Measurements from ENCODE around the gene SLC9A3. TPM values are rescaled to one million over a fixed set of nuclear protein-coding genes. Genes with fewer than 3 reads are reported as not detected.
A peak's percentile ranks its signal among the peaks of the same experiment; 100 is the strongest.

SLC9A3 gene
- total RNA-seq, 3 donors from 2014 or later (not counting 1 experiment from before 2014, with no cell fraction given): 0.61 to 1.1 (median 0.73) TPM

DNA sequence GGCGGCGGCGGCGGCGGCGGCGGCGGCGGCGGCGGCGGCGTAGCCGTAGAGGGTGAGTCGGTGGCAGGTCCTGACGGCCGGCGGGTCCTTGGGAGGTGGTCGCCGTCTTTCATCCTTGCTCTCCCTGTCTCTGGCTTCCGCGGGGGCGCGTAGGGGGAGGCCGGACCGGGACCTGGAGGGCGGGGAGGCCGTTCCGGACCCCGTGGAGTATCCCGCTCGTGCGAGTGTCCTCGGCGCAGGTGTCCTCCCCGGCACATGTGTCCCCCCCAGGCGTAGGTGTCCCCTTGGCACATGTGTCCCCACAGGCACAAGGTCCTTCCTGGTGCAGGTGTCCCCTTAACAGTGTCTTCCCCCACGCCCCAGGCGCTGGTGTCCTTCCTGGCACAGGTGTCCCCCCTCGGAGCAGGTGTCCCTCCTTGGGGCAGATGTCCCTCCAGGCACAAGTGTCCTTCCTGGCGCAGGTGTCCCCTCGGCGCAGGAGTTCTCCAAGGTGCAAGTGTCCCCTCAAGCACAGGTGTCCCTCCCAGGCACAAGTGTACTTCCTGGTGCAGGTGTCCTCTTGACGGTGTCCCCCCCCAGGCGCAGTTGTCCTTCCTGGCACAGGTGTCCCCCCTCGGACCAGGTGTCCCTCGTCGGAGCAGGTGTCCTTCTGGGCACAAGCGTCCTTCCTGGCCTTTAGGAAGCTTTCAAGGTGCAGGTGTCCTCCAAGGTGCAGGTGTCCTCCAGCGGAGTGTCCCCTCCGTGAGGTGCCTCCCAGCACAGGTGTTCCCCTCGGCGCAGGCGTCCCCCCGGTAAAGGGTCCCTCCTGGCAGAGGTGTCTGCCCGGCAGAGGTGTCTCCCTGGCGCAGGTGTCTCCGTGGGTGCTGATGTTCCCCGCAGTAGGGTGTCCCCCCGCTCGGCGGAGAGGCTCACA is 80.8 kb downstream of the SLC9A3 start:
- ATAC-seq (peak; percentile 28 to 49 (median 44)), DNase-seq (peak; percentile 31 to 51)
- Mint-ChIP-seq H3K27me3 (ENCODE audit: low read depth in 2 of 2) (no peaks in the 10 kb centered on the region), H3K4me3 (peak overlapping the region; percentile 97), H3K9me3 (no peaks in the 10 kb centered on the region), H3K4me1 (peaks cover 33 to 45% of the 10 kb centered on the region in 2 donors), H3K27ac (peak overlapping the region; percentile 73 to 87), H3K36me3 (peaks cover 2% of the 10 kb centered on the region)
- TF ChIP-seq, protein P1, sequence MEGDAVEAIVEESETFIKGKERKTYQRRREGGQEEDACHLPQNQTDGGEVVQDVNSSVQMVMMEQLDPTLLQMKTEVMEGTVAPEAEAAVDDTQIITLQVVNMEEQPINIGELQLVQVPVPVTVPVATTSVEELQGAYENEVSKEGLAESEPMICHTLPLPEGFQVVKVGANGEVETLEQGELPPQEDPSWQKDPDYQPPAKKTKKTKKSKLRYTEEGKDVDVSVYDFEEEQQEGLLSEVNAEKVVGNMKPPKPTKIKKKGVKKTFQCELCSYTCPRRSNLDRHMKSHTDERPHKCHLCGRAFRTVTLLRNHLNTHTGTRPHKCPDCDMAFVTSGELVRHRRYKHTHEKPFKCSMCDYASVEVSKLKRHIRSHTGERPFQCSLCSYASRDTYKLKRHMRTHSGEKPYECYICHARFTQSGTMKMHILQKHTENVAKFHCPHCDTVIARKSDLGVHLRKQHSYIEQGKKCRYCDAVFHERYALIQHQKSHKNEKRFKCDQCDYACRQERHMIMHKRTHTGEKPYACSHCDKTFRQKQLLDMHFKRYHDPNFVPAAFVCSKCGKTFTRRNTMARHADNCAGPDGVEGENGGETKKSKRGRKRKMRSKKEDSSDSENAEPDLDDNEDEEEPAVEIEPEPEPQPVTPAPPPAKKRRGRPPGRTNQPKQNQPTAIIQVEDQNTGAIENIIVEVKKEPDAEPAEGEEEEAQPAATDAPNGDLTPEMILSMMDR (IDR thresholded peaks at IDR 0.05): no peak
- H3K27ac ChIP-seq (ENCODE audit: low read length): peak overlapping the region; percentile 61
- intact Hi-C loops (cut with micrococcal nuclease): no loop called here
- H3K4me1 ChIP-seq (ENCODE audit: control insufficient read depth, insufficient read depth, low read length): peaks cover 31% of the 10 kb centered on the region
- H3K36me3 ChIP-seq (ENCODE audit: control insufficient read depth, insufficient read depth, low read length): peaks cover 19% of the 10 kb centered on the region
- H3K9me3 ChIP-seq (ENCODE audit: control insufficient read depth, insufficient read depth, low read length): no peaks in the 10 kb centered on the region
- peak overlapping the region; percentile 71 for H3K4me3 ChIP-seq (ENCODE audit: low read length)
- H3K27me3 ChIP-seq (ENCODE audit: control insufficient read depth, insufficient read depth, low read length): no peaks in the 10 kb centered on the region
- 21% methylated on average over 62 of the region's 62 CpGs for WGBS (ENCODE audit: insufficient coverage)

DNA sequence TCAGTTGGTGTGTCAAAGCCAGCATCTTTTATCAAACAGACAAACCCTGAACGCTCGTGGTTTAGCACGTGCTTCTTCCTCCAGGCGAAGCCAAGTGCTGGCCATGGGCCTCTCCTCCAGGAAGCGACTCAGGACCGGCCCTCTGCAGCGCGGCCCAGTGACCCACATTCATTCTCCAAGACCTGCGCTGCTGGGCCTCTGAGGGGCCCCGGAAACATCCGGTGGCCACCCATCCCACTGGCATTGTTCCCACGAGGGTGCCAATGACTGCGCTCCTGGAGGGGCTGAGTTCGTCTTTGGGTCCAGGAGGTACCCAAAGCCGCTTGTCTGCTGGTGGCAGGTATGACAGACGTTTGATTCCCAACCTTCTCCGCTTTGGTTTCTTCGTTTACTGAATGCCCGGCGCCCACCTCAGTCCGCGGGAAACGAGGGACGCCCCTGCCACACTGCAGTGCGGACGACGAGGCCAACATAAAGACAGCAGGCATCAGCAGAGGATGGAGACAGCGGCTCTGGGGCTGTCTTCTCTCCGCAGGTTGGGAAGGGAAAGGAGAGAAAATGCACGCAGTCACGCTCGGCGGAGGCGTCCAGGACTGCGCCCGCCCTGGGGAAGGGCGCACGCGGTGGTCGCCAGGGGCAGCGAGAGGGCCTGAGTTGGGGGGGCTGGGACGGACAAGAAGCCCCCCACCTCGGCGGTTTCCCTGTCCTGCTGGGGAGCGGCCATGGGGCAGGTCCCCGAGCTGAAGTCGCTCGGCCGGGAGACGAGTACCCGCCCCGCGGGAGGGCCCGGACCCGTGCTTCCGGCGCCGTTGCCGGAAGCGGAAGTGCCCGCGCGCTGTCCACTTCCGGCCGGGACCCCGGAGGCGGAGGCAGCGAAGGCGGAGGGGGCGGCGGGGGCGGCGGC is 81.7 kb downstream of the SLC9A3 start, which contains the start of gene EXOC3:
TSS of gene EXOC3 (plus strand) at position 842 of the 904 bp plus-strand sequence. CDS start 3,030 bp downstream, outside the sequence.
- peak within 1 kb of the TSS; percentile 61 for H3K27ac ChIP-seq (ENCODE audit: low read length)

DNA sequence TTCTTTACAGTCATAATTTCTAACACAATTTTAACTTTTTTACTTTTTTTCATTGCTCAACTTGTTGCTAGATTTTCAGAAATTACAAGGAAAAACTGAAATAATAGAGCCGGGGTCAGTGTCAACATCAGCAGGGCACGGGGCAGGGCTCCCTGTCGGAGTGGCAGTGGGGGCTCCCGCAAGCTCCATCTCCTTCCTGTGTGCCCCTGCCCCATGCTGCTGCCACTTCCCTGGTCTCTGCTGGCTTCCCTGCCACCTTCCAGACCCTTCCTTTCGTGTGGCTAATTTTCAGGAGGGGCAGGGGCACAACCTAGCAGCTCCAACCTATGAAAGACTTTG is 82.3 kb downstream of the SLC9A3 start:
- Histone ChIP-seq H3K27ac (ENCODE audit: low read length) (no peak overlapping the region), H3K36me3 (ENCODE audit: control insufficient read depth, insufficient read depth, low read length) (peaks cover 4% of the 10 kb centered on the region), H3K27me3 (ENCODE audit: control insufficient read depth, insufficient read depth, low read length) (no peaks in the 10 kb centered on the region), H3K4me1 (ENCODE audit: control insufficient read depth, insufficient read depth, low read length) (peaks cover 23% of the 10 kb centered on the region), H3K4me3 (ENCODE audit: low read length) (peak overlapping the region; percentile 71), H3K9me3 (ENCODE audit: control insufficient read depth, insufficient read depth, low read length) (no peaks in the 10 kb centered on the region)
- DNase-seq (no peak), ATAC-seq (no peak)
- Mint-ChIP-seq H3K9me3 (no peaks in the 10 kb centered on the region), H3K36me3 (no peaks in the 10 kb centered on the region), H3K4me3 (peak overlapping the region; percentile 97), H3K4me1 (peaks cover 24 to 33% of the 10 kb centered on the region in 2 donors), H3K27ac (peak overlapping the region; percentile 87 to 90), H3K27me3 (ENCODE audit: low read depth in 2 of 2) (no peaks in the 10 kb centered on the region)
- intact Hi-C loops (cut with micrococcal nuclease): no loop called here
- TF ChIP-seq, protein P1 (IDR thresholded peaks at IDR 0.05): no peak
- WGBS (ENCODE audit: insufficient coverage): 94% methylated on average over 5 of the region's 5 CpGs

More for the DNA sequence above, 81.7 kb downstream of the SLC9A3 start, which contains the start of gene EXOC3:
- Mint-ChIP-seq H3K27me3 (ENCODE audit: low read depth in 2 of 2) (no peaks in the 10 kb centered on the region), H3K4me3 (peak within 1 kb of the TSS; percentile 97), H3K27ac (peak within 1 kb of the TSS; percentile 87 to 90), H3K9me3 (no peaks in the 10 kb centered on the region), H3K4me1 (peaks cover 26 to 36% of the 10 kb centered on the region in 2 donors), H3K36me3 (no peaks in the 10 kb centered on the region)
- H3K9me3 ChIP-seq (ENCODE audit: control insufficient read depth, insufficient read depth, low read length): no peaks in the 10 kb centered on the region
- TF ChIP-seq, protein P1 (IDR thresholded peaks at IDR 0.05): no peak
- H3K27me3 ChIP-seq (ENCODE audit: control insufficient read depth, insufficient read depth, low read length): no peaks in the 10 kb centered on the region
- H3K4me3 ChIP-seq (ENCODE audit: low read length): peak within 1 kb of the TSS; percentile 71
- H3K36me3 ChIP-seq (ENCODE audit: control insufficient read depth, insufficient read depth, low read length): peaks cover 10% of the 10 kb centered on the region
- peak; percentile 74 to 87 for DNase-seq
- WGBS (ENCODE audit: insufficient coverage): 6% methylated on average over 73 of the region's 73 CpGs
- peaks cover 26% of the 10 kb centered on the region for H3K4me1 ChIP-seq (ENCODE audit: control insufficient read depth, insufficient read depth, low read length)
- intact Hi-C loops (cut with micrococcal nuclease): no loop called here
- ATAC-seq: peak; percentile 92 to 94 (median 92)
